HEK293 (cell line): ENCODE data around the gene RPS6KA5.

Experiments
- BCL11B ChIP-seq: fragments of 450-650 bp; formaldehyde crosslinking; IDR thresholded peaks from 2 replicates; pipeline ENCODE4 v1.5.1; 2016; ENCODE audit warnings: low read depth, missing biosample characterization, missing genetic modification characterization
- CTCF ChIP-seq: fragments of 450-650 bp; formaldehyde crosslinking; IDR thresholded peaks from 2 replicates; pipeline ENCODE4 v1.5.1; 2016; ENCODE audit warnings: missing biosample characterization, missing genetic modification characterization
- MYNN ChIP-seq: fragments of 450-650 bp; formaldehyde crosslinking; IDR thresholded peaks from 2 replicates; pipeline ENCODE4 v1.5.1; 2016; ENCODE audit warnings: missing biosample characterization, missing genetic modification characterization, borderline replicate concordance
- PBX3 ChIP-seq: sonication (generic); formaldehyde crosslinking; IDR thresholded peaks from 2 replicates; pipeline ENCODE4 v1.8.1; 2022; ENCODE audit warnings: mild to moderate bottlenecking, moderate library complexity, missing genetic modification reagents
- SALL2 ChIP-seq: fragments of 450-650 bp; formaldehyde crosslinking; IDR thresholded peaks from 2 replicates; pipeline ENCODE4 v1.5.0; 2017; ENCODE audit warnings: missing biosample characterization, mild to moderate bottlenecking, missing genetic modification characterization, borderline replicate concordance
- SP7 ChIP-seq: fragments of 450-650 bp; formaldehyde crosslinking; IDR thresholded peaks from 2 replicates; pipeline ENCODE4 v1.5.1; 2016; ENCODE audit warnings: missing biosample characterization, missing genetic modification characterization
- ZBTB7A ChIP-seq: fragments of 450-650 bp; formaldehyde crosslinking; IDR thresholded peaks from 2 replicates; pipeline ENCODE4 v1.5.1; 2016; ENCODE audit warnings: low read depth, missing biosample characterization, missing genetic modification characterization
- ZNF24 ChIP-seq: fragments of 450-650 bp; formaldehyde crosslinking; IDR thresholded peaks from 2 replicates; pipeline ENCODE4 v1.5.1; 2016; ENCODE audit warnings: missing biosample characterization, missing genetic modification characterization
- ZNF26 ChIP-seq: fragments of 450-650 bp; formaldehyde crosslinking; IDR thresholded peaks from 2 replicates; pipeline ENCODE4 v1.5.1; 2016; ENCODE audit warnings: missing biosample characterization, missing genetic modification characterization

GRCh38 chr14:90962505-90963109 is 97.8 kb downstream of the RPS6KA5 start:
- no peak for TF ChIP-seq ZBTB7A (tag by site-specific recombination)
- no peak for TF ChIP-seq PBX3
- no peak for TF ChIP-seq ZNF26 (tag by site-specific recombination)
- TF ChIP-seq BCL11B, result no peak
- TF ChIP-seq CTCF, result no peak
- no peak for TF ChIP-seq SALL2
- TF ChIP-seq MYNN (tag by site-specific recombination), result no peak
- TF ChIP-seq SP7 (tag by site-specific recombination), result no peak
- TF ChIP-seq ZNF24, result no peak
